NCI-H2171 treated with DMSO at 0.1 percent for 48 hours (cell line): ENCODE data around the gene TCF7.
A peak's percentile ranks its signal among the peaks of the same experiment; 100 is the strongest.

Experiments
- DNase-seq: peaks from one replicate; lab custom pipeline; 2025; lab: John Stamatoyannopoulos, UW

The TCF7 gene

GRCh38 chr5:134090522-134090921 lies 24.0 kb upstream of the TCF7 start:
- DNase-seq: no peak

GRCh38 chr5:134091626-134092121 lies 22.8 kb upstream of the TCF7 start:
- no peak for DNase-seq

GRCh38 chr5:134092875-134093274 lies 21.6 kb upstream of the TCF7 start:
- peak; percentile 18 for DNase-seq

- no peak for DNase-seq
Observed at GRCh38 chr5:134093351-134093750, 21.1 kb upstream of the TCF7 start.

GRCh38 chr5:134095293-134095692 lies 19.2 kb upstream of the TCF7 start:
- no peak for DNase-seq

- no peak for DNase-seq
Observed at GRCh38 chr5:134095887-134096589, 18.4 kb upstream of the TCF7 start.

- no peak for DNase-seq
Observed at GRCh38 chr5:134097211-134097749, 17.2 kb upstream of the TCF7 start.

GRCh38 chr5:134098690-134099089 lies 15.8 kb upstream of the TCF7 start:
- DNase-seq: no peak

- DNase-seq: no peak
Observed at GRCh38 chr5:134099288-134099872, 15.1 kb upstream of the TCF7 start.

- no peak for DNase-seq
Observed at GRCh38 chr5:134099939-134100282, 14.6 kb upstream of the TCF7 start.

GRCh38 chr5:134100283-134101091 lies 14.0 kb upstream of the TCF7 start:
- DNase-seq: no peak

- peak; percentile 4 for DNase-seq
Observed at GRCh38 chr5:134101686-134102439, 12.6 kb upstream of the TCF7 start.

GRCh38 chr5:134103397-134103796 lies 11.1 kb upstream of the TCF7 start:
- no peak for DNase-seq

- no peak for DNase-seq
Observed at GRCh38 chr5:134103998-134104654, 10.4 kb upstream of the TCF7 start.

GRCh38 chr5:134106991-134107701 lies 7.3 kb upstream of the TCF7 start:
- no peak for DNase-seq

- DNase-seq: no peak
Observed at GRCh38 chr5:134107779-134108178, 6.7 kb upstream of the TCF7 start.

GRCh38 chr5:134110382-134110781 lies 4.1 kb upstream of the TCF7 start:
- peak; percentile 64 for DNase-seq

GRCh38 chr5:134111741-134112647 lies 2.5 kb upstream of the TCF7 start:
- no peak for DNase-seq

GRCh38 chr5:134112726-134113362 lies 1.6 kb upstream of the TCF7 start:
- DNase-seq: no peak
